CD4-positive, alpha-beta T cell treated with Interferon gamma for 1 hour (primary cell): ENCODE results near the gene PNMA1.

Experiments used
- DNase-seq: peaks from one replicate; pipeline ENCODE4 v3.0.0-alpha.2; 2020

PNMA1 gene

GRCh38 chr14:73749706-73750530, 35.7 kb upstream of the PNMA1 start:
- no peak for DNase-seq

- no peak for DNase-seq
Measured at GRCh38 chr14:73748858-73749357, 34.7 kb upstream of the PNMA1 start.

- no peak for DNase-seq
Measured at GRCh38 chr14:73747379-73748211, 33.4 kb upstream of the PNMA1 start.

GRCh38 chr14:73746520-73747378, 32.6 kb upstream of the PNMA1 start:
- no peak for DNase-seq

- no peak for DNase-seq
Measured at GRCh38 chr14:73745571-73746519, 31.7 kb upstream of the PNMA1 start.

GRCh38 chr14:73744874-73745529, 30.8 kb upstream of the PNMA1 start:
- DNase-seq = no peak

GRCh38 chr14:73744175-73744867, 30.1 kb upstream of the PNMA1 start:
- no peak for DNase-seq

- DNase-seq = peak; percentile 48
Measured at GRCh38 chr14:73743431-73743931, 29.3 kb upstream of the PNMA1 start.

GRCh38 chr14:73742520-73743238, 28.5 kb upstream of the PNMA1 start:
- no peak for DNase-seq

- DNase-seq = no peak
Measured at GRCh38 chr14:73741876-73742519, 27.8 kb upstream of the PNMA1 start.

GRCh38 chr14:73741386-73741875, 27.2 kb upstream of the PNMA1 start:
- peak; percentile 57 for DNase-seq

GRCh38 chr14:73740618-73741326, 26.6 kb upstream of the PNMA1 start:
- no peak for DNase-seq

- no peak for DNase-seq
Measured at GRCh38 chr14:73739899-73740617, 25.9 kb upstream of the PNMA1 start.

- no peak for DNase-seq
Measured at GRCh38 chr14:73739174-73739898, 25.2 kb upstream of the PNMA1 start.

- DNase-seq = no peak
Measured at GRCh38 chr14:73738518-73739173, 24.5 kb upstream of the PNMA1 start.

- no peak for DNase-seq
Measured at GRCh38 chr14:73736842-73737241, 22.7 kb upstream of the PNMA1 start.
